Muscle layer of duodenum (tissue), 2 donors: ENCODE measurements around the gene TPCN2.

Experiments used
- H3K27ac ChIP-seq: one replicate; pipeline ENCODE4 v1.7.0; 2013; ENCODE audit warnings: mild to moderate bottlenecking, low read length
- H3K27me3 ChIP-seq: one replicate; pipeline ENCODE4 v1.7.0; 2013; ENCODE audit warnings: low read depth, mild to moderate bottlenecking, control low read depth, low read length
- H3K36me3 ChIP-seq, 2 donors: one replicate each; pipeline ENCODE4 v1.7.0; 2013; ENCODE audit warnings: low read length in 2 of 2, control low read depth in 1 of 2, mild to moderate bottlenecking in 1 of 2; ENCODE audit not compliant: insufficient read depth in 2 of 2, control insufficient read depth in 1 of 2
- H3K4me1 ChIP-seq, 2 donors: one replicate each; pipeline ENCODE4 v1.7.0; 2013; ENCODE audit warnings: low read length in 2 of 2, mild to moderate bottlenecking in 2 of 2, control low read depth in 1 of 2, moderate library complexity in 1 of 2; ENCODE audit not compliant: insufficient read depth in 2 of 2, control insufficient read depth in 1 of 2
- H3K4me3 ChIP-seq, 2 donors: one replicate each; pipeline ENCODE4 v1.7.0; 2013; ENCODE audit warnings: low read length in 2 of 2, low read depth in 1 of 2, mild to moderate bottlenecking in 1 of 2
- H3K9me3 ChIP-seq, 2 donors: one replicate each; pipeline ENCODE4 v1.7.0; 2013; ENCODE audit warnings: low read length in 2 of 2, control low read depth in 1 of 2, mild to moderate bottlenecking in 1 of 2; ENCODE audit not compliant: control insufficient read depth in 1 of 2
- donor health status: healthy.

TPCN2 gene

GRCh38 chr11:69122326-69122629, 73.5 kb downstream of the TPCN2 start:
- H3K27ac ChIP-seq: no peak overlapping the region
- H3K36me3 ChIP-seq: no peaks in the 10 kb centered on the region
- peaks cover 6 to 29% of the 10 kb centered on the region in 2 donors for H3K4me1 ChIP-seq
- no peak overlapping the region for H3K4me3 ChIP-seq
- no peaks in the 10 kb centered on the region for H3K27me3 ChIP-seq
- H3K9me3 ChIP-seq: no peaks in the 10 kb centered on the region

- Histone ChIP-seq H3K27me3 (no peaks in the 10 kb centered on the region), H3K36me3 (no peaks in the 10 kb centered on the region), H3K4me3 (peak overlapping the region in 1 of 2 donors; percentile 40), H3K4me1 (peaks cover 6 to 29% of the 10 kb centered on the region in 2 donors), H3K27ac (no peak overlapping the region), H3K9me3 (peaks cover 0 to 1% of the 10 kb centered on the region in 2 donors)
Measured at GRCh38 chr11:69122630-69123431, 74.1 kb downstream of the TPCN2 start.

GRCh38 chr11:69123593-69124545, 75.1 kb downstream of the TPCN2 start:
- peak overlapping the region in 1 of 2 donors; percentile 40 for H3K4me3 ChIP-seq
- peaks cover 6 to 29% of the 10 kb centered on the region in 2 donors for H3K4me1 ChIP-seq
- no peaks in the 10 kb centered on the region for H3K36me3 ChIP-seq
- H3K9me3 ChIP-seq: peaks cover 0 to 6% of the 10 kb centered on the region in 2 donors
- no peaks in the 10 kb centered on the region for H3K27me3 ChIP-seq
- H3K27ac ChIP-seq: no peak overlapping the region

DNA sequence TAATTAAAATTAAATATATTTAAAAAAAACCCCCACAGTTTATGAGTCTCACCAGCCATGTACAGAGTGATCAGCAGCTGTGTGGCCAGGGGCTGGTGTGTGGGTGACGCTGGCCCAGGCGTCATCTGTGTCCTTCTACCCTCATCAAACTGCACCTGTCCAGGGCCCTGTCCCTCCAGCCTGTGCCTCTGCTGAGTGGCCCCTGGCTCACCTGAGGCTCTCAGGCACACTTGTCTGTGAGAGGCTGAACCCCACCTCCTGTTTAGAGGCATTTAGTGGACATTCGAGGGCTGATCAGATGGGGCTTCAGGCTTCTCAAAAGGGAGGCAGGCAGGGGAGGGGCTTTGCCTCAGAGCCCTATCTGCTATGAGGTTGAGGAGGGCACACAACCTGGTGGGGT, 77.1 kb downstream of the TPCN2 start:
- H3K9me3 ChIP-seq: peaks cover 0 to 9% of the 10 kb centered on the region in 2 donors
- H3K27ac ChIP-seq: no peak overlapping the region
- no peaks in the 10 kb centered on the region for H3K36me3 ChIP-seq
- no peak overlapping the region for H3K4me3 ChIP-seq
- H3K27me3 ChIP-seq: no peaks in the 10 kb centered on the region
- peaks cover 6 to 29% of the 10 kb centered on the region in 2 donors for H3K4me1 ChIP-seq

DNA sequence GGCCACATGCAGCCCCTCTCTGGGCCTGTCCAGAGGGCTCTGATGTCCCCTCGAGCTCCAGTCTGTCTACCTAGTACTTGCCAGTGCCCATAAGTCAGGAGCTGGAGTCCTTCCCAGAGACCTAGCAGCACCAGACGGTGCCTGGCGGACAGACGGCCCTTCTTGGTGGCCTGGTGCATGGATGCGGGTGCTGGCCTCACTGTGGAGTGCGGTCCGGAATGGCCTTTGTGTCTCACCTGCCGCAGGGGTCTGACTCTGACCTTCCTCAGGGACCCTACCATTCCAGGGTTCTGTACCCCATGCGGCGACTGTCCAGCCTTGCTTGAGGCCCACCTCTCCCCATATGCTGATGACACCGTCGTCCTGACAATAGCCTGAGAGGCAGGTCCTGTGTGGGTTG, 77.6 kb downstream of the TPCN2 start:
- H3K4me3 ChIP-seq: no peak overlapping the region
- no peak overlapping the region for H3K27ac ChIP-seq
- H3K9me3 ChIP-seq: peaks cover 0 to 9% of the 10 kb centered on the region in 2 donors
- H3K36me3 ChIP-seq: no peaks in the 10 kb centered on the region
- H3K4me1 ChIP-seq: peaks cover 6 to 29% of the 10 kb centered on the region in 2 donors
- H3K27me3 ChIP-seq: no peaks in the 10 kb centered on the region

DNA sequence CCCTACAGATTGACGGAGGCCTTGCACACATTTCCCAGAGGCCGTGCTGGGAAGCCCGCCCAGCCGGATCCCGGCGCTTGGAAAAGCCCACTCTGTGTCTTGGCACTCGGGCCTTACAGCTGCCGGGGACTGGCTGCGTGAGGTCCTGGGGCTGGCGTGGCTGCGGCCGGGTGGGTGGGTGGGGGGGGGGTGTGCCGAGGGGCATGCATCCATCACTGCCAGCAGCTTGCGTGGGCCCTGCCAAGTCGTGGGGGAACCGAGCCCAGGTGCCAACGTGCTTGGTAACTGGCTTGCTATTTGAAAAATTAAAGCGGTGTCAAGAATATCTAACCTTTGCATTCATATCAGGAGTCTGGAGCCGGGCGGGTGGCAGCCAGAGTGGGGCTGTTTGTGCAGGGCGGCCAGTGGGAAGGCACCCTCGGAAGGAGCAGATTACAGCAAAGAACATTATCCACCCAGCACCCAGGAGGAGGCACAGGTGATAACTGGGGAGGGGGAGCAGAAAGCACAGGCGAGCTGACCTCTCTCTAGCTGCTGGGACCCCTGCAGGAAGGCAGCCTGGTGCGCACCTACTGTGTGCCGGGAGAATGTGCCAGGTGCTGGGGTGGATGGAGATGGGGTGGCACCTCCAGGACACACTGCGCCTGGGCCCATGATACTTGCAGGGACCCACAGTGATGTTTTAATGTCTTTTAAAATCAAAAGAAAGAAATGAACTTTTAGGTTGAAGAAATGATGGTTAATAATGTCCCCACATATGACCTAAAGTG, 78.5 kb downstream of the TPCN2 start:
- H3K9me3 ChIP-seq: peaks cover 0 to 9% of the 10 kb centered on the region in 2 donors
- H3K27me3 ChIP-seq: no peaks in the 10 kb centered on the region
- peaks cover 6 to 31% of the 10 kb centered on the region in 2 donors for H3K4me1 ChIP-seq
- no peak overlapping the region for H3K27ac ChIP-seq
- H3K36me3 ChIP-seq: no peaks in the 10 kb centered on the region
- H3K4me3 ChIP-seq: no peak overlapping the region

DNA sequence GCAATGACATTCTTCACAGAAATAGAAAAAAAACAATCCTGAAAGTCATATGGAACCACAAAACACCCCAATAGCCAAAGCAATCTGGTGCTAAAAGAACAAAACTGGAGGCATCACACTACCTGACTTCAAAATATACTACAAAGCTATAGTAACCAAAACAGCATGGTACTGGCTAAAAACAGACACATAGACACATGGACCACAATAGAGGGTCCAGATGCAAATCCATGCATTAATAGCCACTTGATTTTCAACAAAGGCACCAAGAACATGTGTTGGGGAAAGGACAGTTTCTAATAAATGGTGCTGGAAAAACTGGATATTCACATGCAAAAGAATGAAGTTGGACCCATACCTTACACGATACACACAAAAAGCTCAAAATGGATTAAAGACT, 79.2 kb downstream of the TPCN2 start:
- H3K4me3 ChIP-seq: no peak overlapping the region
- H3K4me1 ChIP-seq: peaks cover 6 to 25% of the 10 kb centered on the region in 2 donors
- H3K27ac ChIP-seq: no peak overlapping the region
- no peaks in the 10 kb centered on the region for H3K36me3 ChIP-seq
- no peaks in the 10 kb centered on the region for H3K27me3 ChIP-seq
- peaks cover 0 to 9% of the 10 kb centered on the region in 2 donors for H3K9me3 ChIP-seq

GRCh38 chr11:69129053-69129452, 80.3 kb downstream of the TPCN2 start:
- H3K27me3 ChIP-seq: no peaks in the 10 kb centered on the region
- H3K27ac ChIP-seq: no peak overlapping the region
- no peak overlapping the region for H3K4me3 ChIP-seq
- no peaks in the 10 kb centered on the region for H3K36me3 ChIP-seq
- peaks cover 0 to 9% of the 10 kb centered on the region in 2 donors for H3K9me3 ChIP-seq
- H3K4me1 ChIP-seq: peaks cover 0 to 14% of the 10 kb centered on the region in 2 donors

GRCh38 chr11:69129647-69130046, 80.9 kb downstream of the TPCN2 start:
- Histone ChIP-seq H3K27ac (no peak overlapping the region), H3K4me1 (peaks cover 0 to 11% of the 10 kb centered on the region in 2 donors), H3K9me3 (peaks cover 0 to 9% of the 10 kb centered on the region in 2 donors), H3K4me3 (no peak overlapping the region), H3K36me3 (no peaks in the 10 kb centered on the region), H3K27me3 (no peaks in the 10 kb centered on the region)

DNA sequence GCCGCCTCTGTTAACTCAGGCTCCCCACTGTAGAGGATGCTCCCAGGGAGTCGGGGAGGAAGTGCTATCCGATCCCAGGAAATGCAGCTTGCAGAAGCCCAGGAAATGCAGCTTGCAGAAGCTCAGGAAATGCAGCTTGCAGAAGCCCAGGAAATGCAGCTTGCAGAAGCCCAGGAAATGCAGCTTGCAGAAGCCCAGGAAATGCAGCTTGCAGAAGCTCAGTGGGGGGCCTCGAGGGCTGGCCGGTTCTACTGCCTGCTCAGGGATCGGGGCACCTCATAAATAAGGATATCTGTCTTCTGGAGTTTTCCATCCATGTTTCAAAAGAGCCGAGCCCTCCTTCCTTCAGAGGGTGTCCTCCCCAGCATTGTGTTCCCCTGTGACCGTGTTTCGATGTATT, 81.9 kb downstream of the TPCN2 start:
- no peaks in the 10 kb centered on the region for H3K36me3 ChIP-seq
- peaks cover 0 to 11% of the 10 kb centered on the region in 2 donors for H3K4me1 ChIP-seq
- no peaks in the 10 kb centered on the region for H3K27me3 ChIP-seq
- H3K27ac ChIP-seq: no peak overlapping the region
- H3K4me3 ChIP-seq: no peak overlapping the region
- peaks cover 0 to 9% of the 10 kb centered on the region in 2 donors for H3K9me3 ChIP-seq

DNA sequence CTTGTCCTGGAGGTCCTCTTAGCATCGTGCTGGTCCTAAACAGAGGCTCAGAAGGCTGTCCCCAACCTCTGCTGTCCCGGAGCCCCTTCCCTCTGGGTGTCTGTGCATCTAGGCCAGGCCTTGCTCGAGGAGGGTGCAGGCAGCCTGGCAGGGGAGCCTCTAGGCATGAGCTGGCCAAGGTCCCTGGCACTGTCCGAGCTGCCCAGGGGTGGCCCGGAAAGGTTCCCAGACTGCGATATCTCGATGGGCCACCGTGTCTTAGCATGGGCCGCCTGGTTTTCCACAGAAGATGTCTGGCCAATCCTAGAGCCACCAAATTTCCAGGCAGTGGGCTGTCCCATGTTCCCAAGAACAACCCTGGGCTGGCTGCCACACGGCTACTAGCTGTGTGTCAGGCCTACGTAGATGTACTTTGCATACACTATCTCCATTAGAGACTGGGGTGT, 82.4 kb downstream of the TPCN2 start:
- peaks cover 0 to 9% of the 10 kb centered on the region in 2 donors for H3K9me3 ChIP-seq
- peaks cover 0 to 11% of the 10 kb centered on the region in 2 donors for H3K4me1 ChIP-seq
- H3K36me3 ChIP-seq: no peaks in the 10 kb centered on the region
- H3K4me3 ChIP-seq: no peak overlapping the region
- no peaks in the 10 kb centered on the region for H3K27me3 ChIP-seq
- H3K27ac ChIP-seq: no peak overlapping the region
